Mesodermal cell (in vitro differentiated cells): ENCODE data around the gene PDCD6IP.

Source experiments
- H3K27ac ChIP-seq: 2 replicates; pipeline ENCODE4 v1.7.0; 2013; ENCODE audit warnings: mild to moderate bottlenecking, low read depth, low read length, moderate library complexity; ENCODE audit not compliant: severe bottlenecking
- H3K36me3 ChIP-seq: 2 replicates; pipeline ENCODE4 v1.7.1; 2013; ENCODE audit warnings: mild to moderate bottlenecking, low read length, moderate library complexity; ENCODE audit not compliant: control insufficient read depth, insufficient read depth
- H3K4me1 ChIP-seq: one replicate; pipeline ENCODE4 v1.7.1; 2013; ENCODE audit warnings: mild to moderate bottlenecking, low read length; ENCODE audit not compliant: insufficient read depth, control insufficient read depth, poor library complexity, severe bottlenecking
- H3K4me3 ChIP-seq: 2 replicates; pipeline ENCODE4 v1.7.0; 2013; ENCODE audit warnings: low read length, control low read depth, mild to moderate bottlenecking; ENCODE audit not compliant: insufficient read depth, poor library complexity, severe bottlenecking; ENCODE audit errors: extremely low read depth
- H3K9me3 ChIP-seq: 2 replicates; pipeline ENCODE4 v1.7.1; 2013; ENCODE audit warnings: mild to moderate bottlenecking, low read length, moderate library complexity; ENCODE audit not compliant: control insufficient read depth
- WGBS, 2 experiments: methylation state at CpG; one replicate each; pipeline ENCODE4 v1.1.5; 2013; ENCODE audit warnings: missing lambda C conversion rate in 2 of 2; ENCODE audit not compliant: insufficient coverage in 2 of 2; 5-methylcytosine and 5-hydroxymethylcytosine counted together

PDCD6IP gene

DNA sequence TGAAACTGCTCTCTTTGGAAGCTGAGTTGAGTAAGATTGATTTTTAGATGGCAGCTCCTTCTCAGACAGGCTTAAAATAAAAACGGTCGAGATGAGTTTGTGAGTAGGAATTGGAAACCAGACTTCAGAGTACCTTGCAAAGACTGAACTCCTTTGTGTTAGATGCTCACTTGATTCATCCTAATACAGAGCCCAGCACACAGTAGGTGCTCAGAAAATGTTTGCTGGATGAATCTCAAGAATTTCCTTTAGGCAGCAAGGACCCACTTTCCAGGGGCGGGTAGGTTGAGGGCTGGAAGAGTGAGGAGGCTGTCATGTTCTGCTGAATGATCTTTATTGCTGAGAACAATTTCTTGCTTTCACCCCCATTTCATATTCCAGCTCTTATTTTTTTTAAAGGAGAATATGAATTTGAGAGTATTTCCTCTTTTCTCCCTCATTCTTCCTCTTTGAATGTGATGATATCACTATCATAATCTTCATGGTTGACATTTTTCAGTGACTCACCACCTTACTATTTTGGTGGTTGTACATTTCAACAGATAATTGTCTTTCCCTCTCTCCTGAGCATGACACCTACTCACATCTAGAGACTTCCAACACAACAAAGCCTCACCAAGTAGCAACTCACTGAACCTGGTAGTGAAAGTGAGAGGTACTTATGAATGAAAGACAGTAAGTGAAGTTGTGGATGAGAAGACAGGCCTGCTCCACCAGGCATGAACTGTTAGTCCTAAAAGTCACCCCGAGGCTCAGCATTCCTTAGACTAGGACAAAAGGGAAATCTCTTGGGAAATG is 113.3 kb downstream of the PDCD6IP start:
- H3K36me3 ChIP-seq = no peaks in the 10 kb centered on the region
- 78 to 83% methylated on average over 3 of the region's 4 CpGs for WGBS, 2 experiments
- no peaks in the 10 kb centered on the region for H3K4me1 ChIP-seq
- no peak overlapping the region for H3K4me3 ChIP-seq
- H3K27ac ChIP-seq = no peak overlapping the region
- H3K9me3 ChIP-seq = no peaks in the 10 kb centered on the region

DNA sequence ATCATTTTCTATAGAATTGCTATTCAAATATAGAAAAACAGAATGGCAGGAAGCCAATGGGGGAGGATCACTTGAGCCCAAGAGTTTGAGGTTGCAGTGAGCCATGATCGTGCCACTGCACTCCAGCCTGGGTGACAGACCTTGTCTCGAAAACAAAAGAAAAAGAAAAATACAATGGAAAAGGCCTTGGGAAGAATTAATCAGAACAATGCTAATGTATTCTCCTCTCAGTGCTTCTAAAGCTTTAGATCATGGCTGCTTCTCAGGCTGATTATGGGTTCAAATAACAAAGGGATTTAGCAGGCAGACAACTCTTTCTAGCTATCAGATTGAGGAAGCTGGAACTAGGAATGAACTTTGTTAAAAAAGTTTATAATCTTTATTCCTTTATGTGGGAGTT is 115.8 kb downstream of the PDCD6IP start:
- Histone ChIP-seq H3K27ac (no peak overlapping the region), H3K36me3 (no peaks in the 10 kb centered on the region), H3K4me1 (no peaks in the 10 kb centered on the region), H3K4me3 (no peak overlapping the region), H3K9me3 (no peaks in the 10 kb centered on the region)
- 86 to 100% methylated on average over 1 of the region's 2 CpGs for WGBS, 2 experiments

DNA sequence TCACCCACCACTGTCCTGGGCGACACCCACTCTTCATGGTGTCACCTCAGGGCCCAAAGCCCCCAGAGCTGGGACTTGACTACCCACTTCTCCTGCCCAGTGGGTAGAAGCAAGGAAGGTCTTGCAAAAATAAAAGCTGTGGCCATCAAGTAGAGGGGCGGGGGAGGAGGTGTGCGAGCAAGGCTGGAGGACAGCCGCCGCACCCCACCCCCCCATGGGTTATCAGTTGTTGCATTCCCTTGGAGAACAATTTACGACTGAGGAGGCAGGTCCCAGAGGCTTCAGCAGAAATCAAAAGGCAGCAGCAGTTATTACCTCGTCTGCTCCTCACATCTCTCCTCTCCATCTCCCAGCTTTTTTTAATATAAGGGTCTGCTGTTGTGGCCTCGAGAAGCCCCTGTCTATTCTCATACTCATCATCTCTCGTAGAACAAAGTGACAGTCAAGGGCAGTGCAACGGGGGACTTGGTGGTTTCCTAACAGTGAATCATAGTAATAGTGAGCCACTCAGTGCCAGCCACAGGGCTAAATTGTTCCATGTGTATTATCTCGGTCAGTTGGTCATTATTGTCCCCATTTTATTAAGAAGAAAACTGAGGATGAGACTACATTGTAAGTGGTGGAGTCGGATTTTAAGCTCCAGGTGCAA is 116.4 kb downstream of the PDCD6IP start:
- Histone ChIP-seq H3K9me3 (no peaks in the 10 kb centered on the region), H3K27ac (no peak overlapping the region), H3K36me3 (no peaks in the 10 kb centered on the region), H3K4me3 (no peak overlapping the region), H3K4me1 (no peaks in the 10 kb centered on the region)
- WGBS, 2 experiments = 84 to 87% methylated on average over 7 to 9 of the region's 12 CpGs

DNA sequence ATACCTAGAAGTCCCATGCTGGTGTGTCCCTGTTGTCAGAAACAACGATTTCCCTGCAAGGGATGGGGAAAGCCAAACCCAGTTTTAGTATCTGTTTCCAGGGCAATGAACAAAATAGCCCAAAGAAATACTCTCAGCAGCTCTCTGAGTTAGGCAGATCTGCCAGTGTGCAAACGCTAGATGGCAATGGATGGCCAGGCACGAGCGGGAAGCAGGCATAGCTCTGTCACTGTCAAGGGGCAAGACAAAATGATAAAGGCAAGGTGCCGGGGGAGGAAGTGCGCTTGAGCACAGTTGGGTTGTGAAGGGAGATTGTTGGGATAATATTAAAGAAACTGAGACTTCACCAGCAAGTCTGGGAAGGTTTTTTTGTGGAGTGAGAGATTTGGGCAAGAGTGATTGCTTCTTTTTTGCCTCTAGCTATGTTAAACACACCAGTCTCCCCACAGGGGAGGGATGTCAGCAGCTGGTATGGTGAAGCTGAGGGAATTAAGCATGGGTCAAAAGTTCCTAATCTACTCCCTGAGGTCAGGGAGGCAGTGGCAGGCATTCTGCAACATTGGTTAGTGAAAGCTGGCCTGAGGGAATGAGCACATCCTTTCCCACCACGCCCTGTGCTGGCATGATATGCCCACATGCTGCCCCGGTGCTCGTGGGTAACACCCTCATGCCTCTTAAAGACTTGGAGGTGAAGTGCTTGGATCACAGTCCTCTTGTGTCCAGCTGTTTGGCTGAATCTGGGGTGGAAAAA is 117.5 kb downstream of the PDCD6IP start:
- WGBS, 2 experiments = 91 to 100% methylated on average over 8 to 9 of the region's 9 CpGs
- H3K4me3 ChIP-seq = no peak overlapping the region

DNA sequence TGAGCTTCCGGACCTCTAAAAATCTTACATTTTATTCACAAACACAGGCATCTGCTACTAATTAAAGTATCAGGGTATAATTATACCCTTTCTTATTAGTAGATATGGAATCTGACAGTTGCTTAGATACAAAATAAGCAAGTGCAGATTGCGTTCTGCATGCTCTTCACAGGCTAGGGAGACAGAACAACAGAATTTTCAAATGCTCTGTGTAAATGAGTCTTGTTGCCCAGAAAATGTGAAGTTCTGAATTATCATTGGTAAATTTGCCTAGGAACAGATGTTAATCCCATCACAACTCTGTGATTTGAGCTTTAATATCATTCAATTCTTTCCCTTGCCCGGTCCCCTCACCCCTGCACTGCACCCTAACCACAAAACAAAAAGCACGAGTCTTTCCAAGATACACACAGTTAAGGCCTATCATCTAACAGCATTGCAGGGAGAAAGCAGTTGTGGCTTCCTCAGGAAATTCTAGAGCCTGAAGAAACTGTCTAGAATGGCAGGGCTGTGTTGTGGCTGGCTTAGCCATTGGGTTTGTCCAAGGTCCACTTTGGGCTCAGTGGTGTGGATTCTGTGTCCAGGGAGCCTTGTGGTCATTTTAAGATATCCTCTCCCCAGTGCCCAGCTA is 119.8 kb downstream of the PDCD6IP start:
- whole genome bisulfite sequencing, 2 experiments = 84 to 100% methylated on average over 2 to 3 of the region's 4 CpGs
- H3K36me3 ChIP-seq = no peaks in the 10 kb centered on the region
- no peaks in the 10 kb centered on the region for H3K4me1 ChIP-seq
- no peak overlapping the region for H3K27ac ChIP-seq
- H3K4me3 ChIP-seq = no peak overlapping the region
- H3K9me3 ChIP-seq = no peaks in the 10 kb centered on the region

More for the DNA sequence above, 117.5 kb downstream of the PDCD6IP start:
- Histone ChIP-seq H3K36me3 (no peaks in the 10 kb centered on the region), H3K27ac (no peak overlapping the region), H3K9me3 (no peaks in the 10 kb centered on the region), H3K4me1 (no peaks in the 10 kb centered on the region)
